OCI-LY1 (cell line): ENCODE results near the gene XPR1.

Experiments used
- EZH2 ChIP-seq: fragments of 200-600 bp; sonication (generic), shearing (Covaris generic); IDR thresholded peaks from 2 replicates; pipeline ENCODE4 v1.8.0; 2017; ENCODE audit warnings: borderline replicate concordance, mixed run types, mild to moderate bottlenecking, antibody characterized with exemption, low read length, moderate library complexity, mixed read lengths
- TF ChIP-seq, protein P1 (sequence below): fragments of 200-600 bp; sonication (generic), shearing (Covaris generic); IDR thresholded peaks from 2 replicates; pipeline ENCODE4 v1.5.1; 2017; ENCODE audit warnings: mild to moderate bottlenecking, antibody characterized with exemption, low read length, moderate library complexity, mixed read lengths

DNA sequence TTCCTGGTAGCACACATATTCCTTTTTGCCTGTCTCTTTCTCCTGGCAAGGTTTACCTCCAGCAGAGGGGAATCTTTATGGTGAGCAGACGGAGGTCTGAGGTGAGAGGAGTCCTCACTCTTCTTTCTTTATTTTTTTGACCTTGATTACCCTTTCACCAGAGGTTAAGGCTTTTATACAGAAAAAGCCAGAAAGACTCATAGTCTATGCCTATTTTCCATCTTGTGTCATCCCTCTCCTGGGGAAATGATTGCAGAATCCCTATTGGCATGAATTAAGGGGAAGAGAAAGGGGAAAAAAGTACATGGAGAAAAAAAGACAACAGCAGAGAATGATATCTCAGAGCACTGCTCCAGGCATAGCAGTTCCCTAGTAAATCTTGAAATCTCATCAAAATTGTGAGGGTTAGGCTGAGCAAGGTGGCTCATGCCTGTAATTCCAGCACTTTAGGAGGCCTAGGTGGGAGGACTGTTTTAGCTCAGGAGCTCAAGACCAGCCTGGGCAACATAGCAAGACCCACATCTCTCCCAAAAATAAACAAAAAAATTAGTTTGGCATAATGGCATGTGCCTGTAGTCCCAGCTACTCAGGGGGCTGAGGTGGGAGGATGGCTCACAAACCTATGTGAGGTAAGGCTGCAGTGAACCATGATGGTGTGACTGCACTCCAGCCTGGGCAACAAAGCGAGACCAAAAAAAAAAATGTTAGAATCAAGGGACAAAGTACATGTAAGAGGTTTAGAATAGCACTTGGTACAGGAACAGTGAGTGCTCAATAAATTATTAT lies 1.2 kb upstream of the XPR1 start:
- no peak for TF ChIP-seq EZH2
- TF ChIP-seq, protein P1, sequence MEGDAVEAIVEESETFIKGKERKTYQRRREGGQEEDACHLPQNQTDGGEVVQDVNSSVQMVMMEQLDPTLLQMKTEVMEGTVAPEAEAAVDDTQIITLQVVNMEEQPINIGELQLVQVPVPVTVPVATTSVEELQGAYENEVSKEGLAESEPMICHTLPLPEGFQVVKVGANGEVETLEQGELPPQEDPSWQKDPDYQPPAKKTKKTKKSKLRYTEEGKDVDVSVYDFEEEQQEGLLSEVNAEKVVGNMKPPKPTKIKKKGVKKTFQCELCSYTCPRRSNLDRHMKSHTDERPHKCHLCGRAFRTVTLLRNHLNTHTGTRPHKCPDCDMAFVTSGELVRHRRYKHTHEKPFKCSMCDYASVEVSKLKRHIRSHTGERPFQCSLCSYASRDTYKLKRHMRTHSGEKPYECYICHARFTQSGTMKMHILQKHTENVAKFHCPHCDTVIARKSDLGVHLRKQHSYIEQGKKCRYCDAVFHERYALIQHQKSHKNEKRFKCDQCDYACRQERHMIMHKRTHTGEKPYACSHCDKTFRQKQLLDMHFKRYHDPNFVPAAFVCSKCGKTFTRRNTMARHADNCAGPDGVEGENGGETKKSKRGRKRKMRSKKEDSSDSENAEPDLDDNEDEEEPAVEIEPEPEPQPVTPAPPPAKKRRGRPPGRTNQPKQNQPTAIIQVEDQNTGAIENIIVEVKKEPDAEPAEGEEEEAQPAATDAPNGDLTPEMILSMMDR = no peak
